ENCODE results near the gene NPM1. TPM values are rescaled to one million over a fixed set of nuclear protein-coding genes. Genes with fewer than 3 reads are reported as not detected.

NPM1 gene
- total RNA-seq, 2 experiments from 2014 or later: 1,050 to 1,562 TPM

- Mint-ChIP-seq H3K27ac (no peak overlapping the region), H3K27me3 (peaks cover 3% of the 10 kb centered on the region), H3K9me3 (no peaks in the 10 kb centered on the region), H3K4me1 (no peaks in the 10 kb centered on the region), H3K4me3 (no peak overlapping the region), H3K36me3 (ENCODE audit: low read depth) (no peaks in the 10 kb centered on the region)
- POLR2A ChIA-PET: no interaction called here
- CTCF ChIA-PET: interaction anchor here (1.4 kb wide), 1 partner anchor 11 kb away, joined by 4 read pairs; no protein-coding TSS in a partner anchor
- DNase-seq: no peak
These were observed 72.2 kb downstream of the NPM1 start for GRCh38 chr5:171459839-171460238.

Small RNA genes within 50 kb of the gene (microRNA-seq; reads per million reads assigned to microRNA genes)
- gene MIR3912 (ENCODE audit: borderline microRNAs expressed, borderline replicate concordance): 1.3 reads per million

Other genes with a start within 250 kb of the NPM1 start
- gene TLX3, start 78.6 kb upstream of the NPM1 start, total RNA-seq: not detected
- under 1 TPM; 0.10 to 0.12 TPM for gene FGF18, start 31.8 kb downstream of the NPM1 start, total RNA-seq